Measurements from ENCODE around the gene SLC25A30. TPM values are rescaled to one million over a fixed set of nuclear protein-coding genes. Genes with fewer than 3 reads are reported as not detected.

SLC25A30 gene
- total and polyA plus RNA-seq, 9 of the 15 experiments (the other 6 are each of a cell fraction or from before 2014, with no cell fraction given) = 1.1 to 11.1 (median 5.6) TPM

GRCh38 chr13:45367358-45367757 lies 50.8 kb downstream of the SLC25A30 start (continued):
- no peak for TF ChIP-seq BDP1 (IDR thresholded peaks at IDR 0.05; ENCODE audit: insufficient read depth, insufficient read length)
- no peak for TF ChIP-seq STAT5B (CRISPR knock-in tag; IDR thresholded peaks at IDR 0.05)
- no peak for TF ChIP-seq NCOA6 (IDR thresholded peaks at IDR 0.05)
- no peak for TF ChIP-seq TAF9B (IDR thresholded peaks at IDR 0.05; ENCODE audit: partially characterized antibody)
- TF ChIP-seq HDAC8 (tag; IDR thresholded peaks at IDR 0.05) = no peak
- TF ChIP-seq CTBP1 (IDR thresholded peaks at IDR 0.05; ENCODE audit: borderline replicate concordance) = peak; percentile 88
- TF ChIP-seq CHD1 (IDR thresholded peaks at IDR 0.05; ENCODE audit: low read length) = no peak
- peak; percentile 87 for TF ChIP-seq ATF3 (IDR thresholded peaks at IDR 0.05)
- no peak for TF ChIP-seq ATF3 (CRISPR knock-in tag; conservative IDR thresholded peaks at IDR 0.05)
- TF ChIP-seq EHMT2 (IDR thresholded peaks at IDR 0.05) = no peak
- no peak for TF ChIP-seq PRDM10 (IDR thresholded peaks at IDR 0.05; ENCODE audit: partially characterized antibody)
- TF ChIP-seq NEUROD1 (IDR thresholded peaks at IDR 0.05; ENCODE audit: borderline replicate concordance, low read depth, low read length, partially characterized antibody) = no peak
- TF ChIP-seq ZNF354B (CRISPR knock-in tag; IDR thresholded peaks at IDR 0.05) = no peak
- TF ChIP-seq MEIS2 (IDR thresholded peaks at IDR 0.05; ENCODE audit: partially characterized antibody) = peak; percentile 49
- TF ChIP-seq SMAD4 (CRISPR knock-in tag; conservative IDR thresholded peaks at IDR 0.05) = no peak
- TF ChIP-seq POLR2G (IDR thresholded peaks at IDR 0.05; ENCODE audit: low read depth, low read length) = no peak
- TF ChIP-seq KDM1A (IDR thresholded peaks at IDR 0.05) = peak; percentile 16 to 37; a peak in 1 of 4 replicates

Measured in K562 (cell line).